Choroid plexus epithelial cell (primary cell): ENCODE results near the gene EXD3.

Experiments used
- DNase-seq: peaks from one replicate; pipeline ENCODE4 v3.0.0-alpha.2; 2010; ENCODE audit warnings: low read depth
- H3K4me3 ChIP-seq: 2 replicates; pipeline ENCODE4 v1.5.1; 2011; ENCODE audit warnings: low read depth, mild to moderate bottlenecking, control low read depth, low read length, moderate library complexity
- TF ChIP-seq, protein P1 (sequence below): conservative IDR thresholded peaks from 2 replicates; pipeline ENCODE4 v1.5.1; 2011; ENCODE audit warnings: low read depth, mild to moderate bottlenecking, control low read depth, inconsistent platforms, low read length, moderate library complexity

EXD3 gene

DNA sequence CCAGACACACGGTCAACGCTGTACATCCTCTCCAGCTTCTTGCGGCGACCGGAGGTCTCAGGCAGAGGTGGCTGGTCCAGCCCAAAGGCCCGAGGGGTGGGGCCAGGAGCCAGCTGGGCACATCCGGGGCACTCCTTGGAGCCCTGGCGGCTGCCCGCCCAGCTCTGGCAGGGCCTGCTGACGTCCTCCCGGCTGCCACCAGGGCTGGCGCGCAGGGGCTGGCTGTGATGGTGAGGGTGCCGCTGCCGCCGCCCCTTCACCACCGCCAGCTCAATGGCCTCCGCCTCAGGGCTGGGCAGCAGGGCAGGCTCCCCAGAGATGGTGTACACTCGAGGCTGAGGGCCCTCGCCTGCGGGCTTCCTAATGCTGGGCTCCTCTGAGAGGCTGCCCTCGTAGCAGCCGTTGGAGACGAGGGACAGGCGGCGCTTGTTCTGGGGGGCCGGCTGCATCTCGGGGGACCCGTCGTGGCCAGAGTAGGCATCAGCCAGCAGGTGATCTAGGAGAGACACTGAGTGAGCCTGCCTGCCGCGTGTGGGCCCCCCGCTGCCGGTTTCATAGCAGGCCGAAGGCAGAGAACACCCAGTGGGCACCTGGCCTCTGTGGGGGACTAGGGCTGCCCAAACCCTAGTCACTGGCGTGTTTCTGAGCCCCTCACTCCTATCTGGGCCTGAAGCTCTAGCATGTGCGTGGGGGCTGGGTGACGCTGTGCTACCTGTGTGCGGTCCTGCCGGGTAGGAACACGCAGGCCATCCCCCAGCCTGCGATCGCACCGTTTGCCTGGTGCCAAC is 34.6 kb upstream of the EXD3 start:
- TF ChIP-seq, protein P1, sequence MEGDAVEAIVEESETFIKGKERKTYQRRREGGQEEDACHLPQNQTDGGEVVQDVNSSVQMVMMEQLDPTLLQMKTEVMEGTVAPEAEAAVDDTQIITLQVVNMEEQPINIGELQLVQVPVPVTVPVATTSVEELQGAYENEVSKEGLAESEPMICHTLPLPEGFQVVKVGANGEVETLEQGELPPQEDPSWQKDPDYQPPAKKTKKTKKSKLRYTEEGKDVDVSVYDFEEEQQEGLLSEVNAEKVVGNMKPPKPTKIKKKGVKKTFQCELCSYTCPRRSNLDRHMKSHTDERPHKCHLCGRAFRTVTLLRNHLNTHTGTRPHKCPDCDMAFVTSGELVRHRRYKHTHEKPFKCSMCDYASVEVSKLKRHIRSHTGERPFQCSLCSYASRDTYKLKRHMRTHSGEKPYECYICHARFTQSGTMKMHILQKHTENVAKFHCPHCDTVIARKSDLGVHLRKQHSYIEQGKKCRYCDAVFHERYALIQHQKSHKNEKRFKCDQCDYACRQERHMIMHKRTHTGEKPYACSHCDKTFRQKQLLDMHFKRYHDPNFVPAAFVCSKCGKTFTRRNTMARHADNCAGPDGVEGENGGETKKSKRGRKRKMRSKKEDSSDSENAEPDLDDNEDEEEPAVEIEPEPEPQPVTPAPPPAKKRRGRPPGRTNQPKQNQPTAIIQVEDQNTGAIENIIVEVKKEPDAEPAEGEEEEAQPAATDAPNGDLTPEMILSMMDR, result no peak
- no peak for DNase-seq
- H3K4me3 ChIP-seq, result peak overlapping the region; percentile 74

DNA sequence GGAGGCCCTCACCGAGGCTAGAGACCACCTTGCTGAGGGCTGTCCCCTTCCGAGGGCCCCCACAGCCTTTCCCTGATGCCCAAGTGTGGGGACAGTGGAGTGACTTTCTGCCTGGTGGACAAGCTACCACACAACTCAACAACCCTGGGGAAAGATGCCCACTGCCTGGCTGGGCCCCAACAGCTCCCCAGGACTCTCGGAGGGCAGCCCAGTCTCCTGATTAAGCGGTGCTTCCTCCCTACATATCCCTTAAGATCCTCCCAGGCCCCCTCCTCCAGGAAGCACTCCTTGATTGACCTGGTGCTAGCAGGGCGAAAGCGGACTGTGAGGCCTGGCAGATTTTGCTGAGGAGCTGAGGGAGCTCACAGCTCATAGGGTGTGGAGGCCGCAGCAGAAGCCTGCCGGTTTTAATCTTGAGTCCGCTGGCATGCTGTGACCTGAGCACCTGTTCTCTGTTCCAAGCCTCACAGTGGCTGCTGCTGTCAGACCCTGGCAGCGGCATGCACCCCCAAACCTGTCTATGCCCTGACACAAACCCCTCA is 34.0 kb upstream of the EXD3 start:
- H3K4me3 ChIP-seq, result no peak overlapping the region
- DNase-seq, result no peak
- TF ChIP-seq, protein P1, result no peak

DNA sequence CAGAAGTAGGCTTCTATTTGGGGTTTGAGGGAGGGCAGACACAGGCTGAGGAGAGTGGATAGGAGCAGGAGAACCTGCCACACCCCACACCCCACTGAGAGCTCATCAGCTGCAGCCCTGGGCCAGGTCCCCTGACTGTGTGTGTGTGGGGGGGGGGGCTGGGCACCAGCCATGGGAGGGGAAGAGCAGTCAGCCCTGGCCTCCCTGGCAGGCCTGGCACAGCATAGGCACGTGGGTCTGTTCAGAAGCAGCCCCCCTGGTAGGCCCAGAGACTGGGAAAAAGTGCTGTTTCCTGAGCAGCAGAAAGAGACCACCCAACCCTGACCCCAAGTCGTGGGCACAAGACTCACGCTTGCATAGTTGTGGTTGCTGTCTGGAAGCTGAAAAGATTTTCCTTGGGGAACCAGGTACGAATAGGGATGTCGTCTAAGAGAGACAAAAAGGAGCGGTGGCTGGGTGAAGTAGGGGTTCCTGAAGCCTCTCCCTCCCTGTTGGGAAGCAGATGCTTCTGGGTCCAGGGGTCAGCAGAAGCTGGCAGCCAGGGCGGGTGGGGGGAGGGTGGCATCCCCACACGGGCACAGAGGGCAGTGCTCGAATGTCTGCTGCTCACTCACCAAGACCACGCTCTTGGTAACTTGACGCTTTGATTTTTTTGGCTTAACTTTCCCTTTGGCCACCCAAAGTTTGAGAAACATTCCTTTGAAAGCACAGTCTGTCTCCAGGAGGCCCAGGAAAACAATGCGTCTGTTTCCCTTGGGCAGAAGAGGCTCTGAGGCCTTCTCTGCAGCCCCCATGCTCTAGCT is 33.3 kb upstream of the EXD3 start:
- TF ChIP-seq, protein P1, result no peak
- H3K4me3 ChIP-seq, result no peak overlapping the region
- DNase-seq, result peak; percentile 83

DNA sequence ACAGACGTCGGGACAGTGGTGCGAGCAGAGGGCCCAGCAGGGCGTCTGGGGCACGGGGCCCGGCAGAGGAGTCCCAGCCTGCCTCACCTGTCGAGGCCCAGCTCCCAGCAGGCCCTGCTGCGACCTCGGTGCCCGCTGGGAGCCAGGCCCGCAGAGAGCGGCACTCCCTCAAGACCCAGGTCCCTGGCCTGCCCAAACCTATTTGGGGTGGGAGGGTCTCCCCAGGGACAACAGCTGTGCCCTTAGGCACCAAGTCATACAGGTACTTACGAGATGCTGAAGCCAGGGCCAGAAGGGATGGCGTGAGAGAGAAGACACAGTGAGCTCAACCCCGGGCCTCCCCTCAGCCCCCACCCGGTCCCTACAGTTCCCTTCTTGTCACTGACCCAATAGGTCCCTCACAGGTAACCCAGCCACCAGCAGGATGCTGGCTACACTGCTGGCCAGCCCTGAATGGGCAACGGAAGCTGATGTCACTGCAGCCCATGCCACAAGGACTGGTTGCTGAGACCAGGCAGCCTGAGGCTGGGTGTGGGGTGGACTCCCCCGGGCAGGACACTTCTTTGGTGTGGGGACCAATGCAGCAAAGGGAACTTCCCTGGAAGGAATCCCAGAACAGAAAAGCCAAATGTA is 32.5 kb upstream of the EXD3 start:
- TF ChIP-seq, protein P1, result no peak
- no peak overlapping the region for H3K4me3 ChIP-seq
- no peak for DNase-seq

DNA sequence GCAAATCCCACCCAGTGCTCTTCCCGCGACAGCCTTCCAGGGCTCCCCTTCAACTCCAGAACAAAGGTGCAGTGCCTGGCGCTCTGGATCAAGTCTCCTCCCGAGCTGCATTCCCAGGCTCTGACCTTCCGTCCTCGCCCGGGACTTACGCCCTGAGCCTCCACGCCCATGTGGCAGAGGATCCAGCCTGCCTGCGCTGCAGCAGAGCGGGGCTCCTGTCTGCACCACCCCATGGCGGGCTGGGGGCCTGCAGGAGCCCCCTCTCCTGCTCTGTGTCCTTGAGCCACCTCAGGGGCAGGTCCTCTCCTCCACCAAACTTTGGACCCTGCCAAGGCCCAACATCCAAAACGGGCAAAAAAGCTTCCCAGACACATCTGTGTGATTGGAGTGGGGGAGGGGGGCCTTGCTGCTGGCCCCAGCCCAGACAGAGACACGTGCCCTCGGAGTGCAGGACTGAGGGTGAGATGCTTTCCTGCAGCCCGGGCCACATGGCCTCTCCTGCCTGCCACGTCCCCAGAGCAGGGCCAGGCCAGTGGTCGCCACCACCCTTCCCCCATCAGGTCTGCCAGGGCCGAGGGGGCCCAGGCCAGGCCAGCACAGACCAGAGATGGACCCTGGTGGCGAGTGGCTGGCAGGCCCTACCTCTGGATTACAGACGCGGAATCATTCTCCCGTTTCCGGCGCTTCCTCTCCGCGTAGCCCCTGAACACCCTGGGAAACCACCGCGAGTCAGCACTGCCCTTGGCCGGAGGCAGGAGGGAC is 31.8 kb upstream of the EXD3 start:
- no peak overlapping the region for H3K4me3 ChIP-seq
- peak; percentile 42 for DNase-seq
- TF ChIP-seq, protein P1, result no peak

DNA sequence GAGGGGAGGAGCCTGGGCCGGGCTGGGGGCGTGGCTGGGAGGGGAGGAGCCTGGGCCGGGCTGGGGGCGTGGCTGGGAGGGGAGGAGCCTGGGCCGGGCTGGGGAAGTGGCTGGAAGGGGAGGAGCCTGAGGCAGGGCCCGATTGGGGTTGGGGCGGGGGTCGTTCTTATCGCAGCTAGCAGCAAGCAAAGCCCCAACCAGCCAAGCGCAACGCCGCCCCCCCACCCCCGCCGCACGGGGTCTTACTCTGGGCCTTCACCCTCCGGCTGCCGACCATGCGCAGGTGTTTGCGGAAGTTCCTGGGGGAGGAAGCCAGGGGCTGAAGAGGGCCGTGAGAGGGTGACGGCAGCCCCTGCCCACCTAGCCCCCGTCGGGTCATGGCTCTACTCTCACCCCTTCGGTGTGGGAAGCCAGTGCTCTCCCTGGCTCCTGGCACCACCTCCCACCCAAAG is 31.2 kb upstream of the EXD3 start:
- peak; percentile 37 for DNase-seq
- TF ChIP-seq, protein P1, result no peak
- peak overlapping the region; percentile 38 for H3K4me3 ChIP-seq
